OCI-M2 (cell line): ENCODE measurements around the gene DOCK2.

ENCODE experiments used
- DNase-seq: peaks from one replicate; lab custom pipeline; 2025; ENCODE audit not compliant: unreplicated experiment; lab: John Stamatoyannopoulos, UW

Gene DOCK2

DNA sequence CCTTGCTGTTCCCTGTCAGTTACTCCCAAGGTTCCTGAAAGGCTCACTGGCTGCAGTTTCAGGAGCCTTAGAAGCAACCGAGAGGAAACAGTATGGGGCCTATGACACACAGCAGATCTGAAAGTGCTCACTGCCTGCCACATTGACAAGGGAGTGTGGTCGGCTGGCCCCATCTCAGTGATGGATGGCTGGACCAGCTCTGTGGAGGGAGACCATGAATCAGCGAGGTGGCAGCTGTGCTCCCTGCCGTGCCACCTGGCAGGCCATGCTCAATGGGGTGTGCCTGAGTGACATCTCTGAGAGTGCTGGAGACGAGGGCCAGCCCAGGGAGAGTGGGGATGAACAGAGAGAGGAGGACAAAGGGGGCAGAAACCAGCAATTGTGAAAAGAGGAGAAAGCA, 49.1 kb downstream of the DOCK2 start:
- DNase-seq: no peak

GRCh38 chr5:169688106-169688505, 51.0 kb downstream of the DOCK2 start:
- no peak for DNase-seq

DNA sequence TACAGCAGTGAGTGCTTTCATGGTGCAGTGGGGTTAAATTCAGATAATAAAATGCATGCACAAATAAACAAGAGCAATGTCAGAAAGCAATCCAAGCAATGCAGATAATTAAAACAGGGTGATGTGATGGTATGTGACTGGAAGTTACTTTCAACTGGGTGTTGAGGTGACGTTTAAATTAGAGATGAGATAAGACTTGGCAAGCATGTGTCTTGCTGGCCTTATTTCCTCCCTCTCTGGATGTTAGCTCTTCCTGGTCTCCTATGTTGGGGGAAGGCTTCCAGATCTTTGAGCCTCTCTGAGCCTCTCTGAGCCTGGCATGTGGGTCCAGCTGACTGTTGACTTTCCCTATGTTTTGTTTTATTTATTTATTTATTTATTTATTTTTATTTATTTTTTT, 54.4 kb downstream of the DOCK2 start:
- no peak for DNase-seq

GRCh38 chr5:169694091-169694625, 57.1 kb downstream of the DOCK2 start:
- no peak for DNase-seq

GRCh38 chr5:169695025-169695625, 58.0 kb downstream of the DOCK2 start:
- no peak for DNase-seq

GRCh38 chr5:169695919-169696490, 58.9 kb downstream of the DOCK2 start:
- DNase-seq: no peak

DNA sequence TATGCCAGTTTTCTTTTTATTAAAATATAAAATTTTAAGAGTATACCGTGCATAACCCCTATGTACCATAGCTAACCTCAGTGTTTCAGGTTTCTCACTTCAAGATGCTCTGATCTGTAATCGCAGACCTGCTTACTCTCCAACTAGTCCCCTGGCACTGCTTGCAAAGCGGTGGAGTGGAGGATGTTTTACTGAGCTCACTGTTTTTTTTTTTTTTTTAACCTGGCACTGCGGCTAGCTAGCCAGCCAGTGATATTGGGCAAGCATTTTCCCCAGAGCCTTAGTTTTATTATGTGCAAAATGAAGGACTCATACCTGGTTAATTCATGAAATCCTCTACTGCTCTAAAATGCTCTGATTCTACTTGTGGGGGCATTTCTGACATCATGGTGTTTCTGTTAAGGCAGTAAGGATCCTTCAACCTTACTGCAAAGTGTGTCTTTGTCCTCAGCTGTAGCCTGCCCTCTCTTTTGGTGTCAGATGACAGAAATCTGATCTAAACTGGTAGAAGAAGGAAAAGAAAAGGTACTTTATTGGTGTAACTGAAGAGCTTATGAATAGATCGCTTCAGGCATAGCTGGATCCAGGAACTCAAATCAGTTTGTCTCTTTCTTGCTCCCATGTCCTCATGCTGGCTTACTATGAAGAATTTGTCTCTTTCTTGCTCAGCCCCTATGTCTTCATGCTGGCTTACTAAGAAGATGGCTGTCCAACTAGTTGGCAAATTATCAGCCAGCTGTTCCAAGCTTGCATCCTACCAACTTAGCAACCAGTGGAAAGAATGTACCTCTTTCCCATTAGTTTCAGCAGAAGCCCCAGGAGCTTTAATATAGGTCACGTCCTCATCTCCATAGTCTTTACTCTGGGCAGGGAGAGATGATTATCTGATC, 59.8 kb downstream of the DOCK2 start:
- no peak for DNase-seq

DNA sequence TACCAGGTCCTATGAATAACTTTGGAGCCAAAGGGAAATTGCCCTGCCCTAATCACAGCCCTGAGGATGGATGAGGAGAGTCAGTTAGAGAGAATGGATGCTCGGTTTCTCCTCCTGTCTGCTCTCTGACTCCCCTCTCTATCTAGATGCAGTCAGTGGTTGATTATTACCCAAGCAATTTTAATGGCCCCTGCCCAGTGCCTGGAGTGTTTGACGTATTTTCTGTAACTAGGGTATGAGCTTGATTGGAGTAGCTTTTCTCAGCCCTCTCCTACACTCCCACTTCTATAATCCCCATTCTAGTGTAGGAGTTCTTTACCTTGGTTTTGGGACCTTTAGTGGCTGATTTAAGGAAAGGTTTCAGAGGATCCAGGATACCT, 60.4 kb downstream of the DOCK2 start:
- no peak for DNase-seq

DNA sequence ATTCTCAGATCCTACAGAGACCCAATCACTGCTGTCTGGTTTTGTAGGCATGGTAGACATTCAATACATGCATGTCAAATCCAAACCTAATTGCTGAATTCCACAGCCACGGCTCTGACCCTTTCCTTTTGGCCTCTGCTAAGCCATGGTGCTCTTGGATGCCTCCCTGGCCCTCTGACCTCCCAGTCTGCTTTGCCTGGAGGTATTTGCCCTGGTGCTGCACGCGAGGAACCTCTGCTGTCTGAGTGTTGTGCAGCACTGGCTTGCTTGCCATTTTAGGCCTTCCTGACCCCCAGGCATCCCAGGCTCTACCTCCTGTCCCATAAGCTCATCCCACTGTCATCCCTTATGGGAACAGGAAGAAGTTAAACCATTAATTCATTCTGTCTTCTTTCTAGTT, 60.9 kb downstream of the DOCK2 start:
- no peak for DNase-seq

DNA sequence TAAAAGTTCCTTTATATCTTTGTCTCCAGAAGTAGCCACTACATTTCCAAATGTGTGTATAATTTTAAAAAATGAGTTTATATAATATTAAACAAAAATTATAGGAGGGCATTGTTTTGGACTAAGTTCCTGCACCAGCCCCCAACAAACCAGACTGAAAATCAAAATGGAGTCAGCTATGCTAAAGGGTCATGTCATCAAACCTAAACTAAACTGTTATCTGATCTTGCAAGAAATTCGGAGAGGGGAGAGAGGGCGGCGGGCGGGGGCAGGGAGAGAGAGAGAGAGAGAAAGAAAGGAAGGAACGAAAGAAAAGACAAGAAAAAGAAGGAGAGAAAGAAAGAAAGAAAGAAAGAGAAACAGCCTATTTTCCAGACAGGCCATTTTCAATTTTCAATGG, 63.5 kb downstream of the DOCK2 start:
- no peak for DNase-seq

DNA sequence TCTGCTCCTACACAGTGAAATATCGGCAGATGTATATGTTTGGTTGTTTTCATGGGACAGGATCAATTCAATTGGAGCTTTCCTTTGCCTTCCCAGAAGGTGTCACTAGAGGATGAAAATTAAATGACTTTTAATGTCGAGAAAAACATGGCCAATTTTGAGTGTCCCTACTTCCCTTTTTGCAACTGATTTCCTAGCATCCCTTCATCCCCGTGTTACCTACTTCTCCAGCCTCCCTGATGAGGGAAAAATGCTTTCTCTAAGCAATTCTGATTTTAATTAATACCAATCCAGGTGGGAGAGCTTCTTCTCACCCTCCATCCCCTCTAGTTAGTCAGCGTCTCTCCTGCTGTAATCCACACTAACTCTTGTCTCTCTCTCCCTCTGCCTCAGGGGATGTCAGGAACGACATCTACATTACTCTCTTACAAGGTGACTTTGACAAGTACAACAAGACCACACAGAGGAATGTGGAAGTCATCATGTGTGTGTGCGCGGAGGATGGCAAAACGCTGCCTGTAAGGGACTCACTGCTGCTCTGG, 64.9 kb downstream of the DOCK2 start:
- DNase-seq: no peak

GRCh38 chr5:169702693-169703481, 65.8 kb downstream of the DOCK2 start:
- DNase-seq: no peak

- no peak for DNase-seq
Measured at GRCh38 chr5:169703813-169704212, 66.7 kb downstream of the DOCK2 start.

GRCh38 chr5:169705322-169705721, 68.2 kb downstream of the DOCK2 start:
- DNase-seq: no peak

DNA sequence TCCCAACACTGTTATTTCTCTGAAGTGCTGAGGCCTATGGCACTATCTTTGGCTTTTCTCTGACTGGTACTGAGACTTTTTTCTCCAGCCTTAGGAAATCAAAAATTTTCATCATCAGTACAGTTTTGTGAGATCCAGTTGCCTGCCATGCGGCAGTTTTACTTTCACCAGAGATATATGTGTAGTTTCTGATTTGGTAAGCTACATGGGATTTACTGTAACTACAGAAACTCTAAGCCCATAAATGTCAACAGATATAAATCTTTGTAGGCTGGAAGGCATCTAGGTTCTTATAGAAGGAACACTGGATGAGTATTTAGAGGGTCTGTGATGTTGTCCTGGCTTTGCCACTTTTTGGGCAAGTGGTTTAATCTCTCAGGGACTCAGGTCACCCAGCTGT, 69.0 kb downstream of the DOCK2 start:
- DNase-seq: no peak

- no peak for DNase-seq
Measured at GRCh38 chr5:169706758-169707450, 69.8 kb downstream of the DOCK2 start.

GRCh38 chr5:169707686-169708085, 70.6 kb downstream of the DOCK2 start:
- no peak for DNase-seq

DNA sequence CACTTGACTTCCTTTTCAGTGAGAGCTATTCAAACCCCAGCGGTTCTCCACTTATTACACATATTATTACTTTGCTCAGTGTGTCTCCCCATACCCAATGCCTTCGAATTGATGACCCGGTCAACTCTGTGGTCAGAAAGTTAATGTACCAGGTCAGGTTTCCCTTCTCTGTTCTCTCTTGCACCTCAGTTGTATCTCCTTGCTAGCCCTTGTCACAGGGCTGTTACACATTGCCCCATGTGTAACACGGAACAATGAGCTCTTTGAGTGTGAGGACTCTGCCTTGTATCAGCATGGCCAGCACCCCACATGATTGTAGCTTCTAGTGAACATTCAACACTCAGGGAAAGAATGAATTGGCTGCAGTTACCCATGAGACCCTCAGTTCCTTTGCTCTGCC, 73.6 kb downstream of the DOCK2 start:
- DNase-seq: no peak

- no peak for DNase-seq
Measured at GRCh38 chr5:169711551-169712225, 74.6 kb downstream of the DOCK2 start.

DNA sequence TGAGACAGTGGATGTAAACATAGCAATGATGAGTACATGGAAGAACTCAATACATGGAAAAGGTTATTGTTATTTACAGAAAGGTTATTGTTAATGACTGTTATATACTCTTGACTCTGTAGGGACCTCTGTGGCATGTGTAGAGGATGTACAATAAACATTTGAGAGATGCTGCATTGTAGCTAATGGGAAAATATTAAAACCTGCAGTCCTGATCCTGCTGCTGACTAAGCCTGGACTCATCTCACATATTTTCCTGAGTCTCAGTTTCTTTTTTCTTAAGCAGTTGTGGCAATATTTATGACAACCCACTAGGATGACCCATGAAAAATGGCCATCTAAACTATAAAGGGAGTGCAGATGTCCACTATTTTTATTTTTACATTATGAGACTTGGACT, 75.4 kb downstream of the DOCK2 start:
- no peak for DNase-seq
